GM19324 (cell line): ENCODE data around the gene SEPTIN10.

Experiments used
- ATAC-seq: cut with Tn5 transposase; IDR thresholded peaks from one replicate; pipeline ENCODE4 v1.9.1; 2021; ENCODE audit warnings: mild to moderate bottlenecking, moderate library complexity; ENCODE audit not compliant: unreplicated experiment, low FRiP score

Gene SEPTIN10

GRCh38 chr2:109503191-109503590 lies 110.6 kb downstream of the SEPTIN10 start:
- no peak for ATAC-seq

- no peak for ATAC-seq
Observed at GRCh38 chr2:109501461-109501860, 112.3 kb downstream of the SEPTIN10 start.

GRCh38 chr2:109500910-109501309 lies 112.9 kb downstream of the SEPTIN10 start:
- no peak for ATAC-seq

- ATAC-seq: no peak
Observed at GRCh38 chr2:109499566-109499965, 114.2 kb downstream of the SEPTIN10 start.

GRCh38 chr2:109498906-109499305 lies 114.9 kb downstream of the SEPTIN10 start:
- no peak for ATAC-seq

GRCh38 chr2:109497911-109498870 lies 115.6 kb downstream of the SEPTIN10 start:
- ATAC-seq: no peak

GRCh38 chr2:109497463-109497862 lies 116.3 kb downstream of the SEPTIN10 start:
- no peak for ATAC-seq

- ATAC-seq: no peak
Observed at GRCh38 chr2:109494351-109494750, 119.4 kb downstream of the SEPTIN10 start.

- no peak for ATAC-seq
Observed at GRCh38 chr2:109493176-109493935, 120.4 kb downstream of the SEPTIN10 start.
